ENCODE measurements around the gene STK35. TPM values are rescaled to one million over a fixed set of nuclear protein-coding genes. Genes with fewer than 3 reads are reported as not detected.

Gene STK35
- total and polyA plus RNA-seq, 2 of the 13 experiments (the other 11 are each of a cell fraction or from before 2014, with no cell fraction given), result 27.4 to 29.8 TPM

DNA sequence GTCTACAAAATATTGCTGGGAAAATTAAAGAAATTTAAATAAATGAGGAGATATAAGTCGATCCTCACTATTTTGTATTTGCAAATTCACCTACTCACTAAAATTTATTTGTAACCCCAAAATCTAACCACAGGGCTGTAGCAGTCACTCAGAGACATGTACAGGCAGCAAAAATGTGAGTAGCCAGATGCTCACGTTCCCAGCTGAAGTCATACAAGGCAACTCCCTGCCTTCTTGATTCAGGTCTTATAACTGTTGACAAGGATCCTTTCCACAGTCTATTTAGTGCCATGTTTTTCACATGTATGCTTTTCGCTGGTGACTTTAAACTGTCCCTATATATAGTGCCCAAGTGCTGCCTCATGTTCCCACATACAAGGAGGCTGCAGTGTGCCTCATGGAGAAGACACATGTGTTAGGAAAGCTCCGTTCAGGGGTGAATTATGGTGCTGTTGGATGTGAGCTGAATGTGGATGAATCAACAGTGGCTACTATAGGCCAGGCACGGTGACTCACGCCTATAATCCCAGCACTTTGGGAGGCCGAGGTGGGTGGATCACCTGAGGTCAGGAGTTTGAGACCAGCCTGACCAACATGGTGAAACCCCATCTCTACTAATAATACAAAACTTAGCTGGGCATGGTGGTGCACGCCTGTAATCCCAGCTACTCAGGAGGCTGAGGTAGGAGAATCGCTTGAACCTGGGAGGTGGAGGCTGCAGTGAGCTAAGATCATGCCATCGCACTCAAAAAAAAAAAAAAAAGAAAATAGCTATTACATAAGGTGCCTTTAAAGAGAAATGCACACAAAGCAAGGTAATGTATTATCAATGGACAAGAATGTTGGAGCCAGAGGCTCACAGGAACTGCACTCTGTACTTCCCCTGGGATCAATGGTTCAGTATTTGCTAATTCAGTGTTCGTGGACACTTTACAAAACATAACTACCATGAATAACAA is 55.3 kb downstream of the STK35 start (continued):
- no peak for TF ChIP-seq MAFK (conservative IDR thresholded peaks at IDR 0.05 in 1 of 2, IDR thresholded peaks at IDR 0.05 in 1 of 2; ENCODE audit: low read length in 2 of 2)
- no peak for TF ChIP-seq AGO2 (optimal IDR thresholded peaks at IDR 0.05; ENCODE audit: low read depth, low read length)
- TF ChIP-seq POLR2A (IDR thresholded peaks at IDR 0.05; ENCODE audit: insufficient read depth in 1 of 2, low read depth in 2 of 2, low read length in 2 of 2), result no peak
- TF ChIP-seq, protein P1, sequence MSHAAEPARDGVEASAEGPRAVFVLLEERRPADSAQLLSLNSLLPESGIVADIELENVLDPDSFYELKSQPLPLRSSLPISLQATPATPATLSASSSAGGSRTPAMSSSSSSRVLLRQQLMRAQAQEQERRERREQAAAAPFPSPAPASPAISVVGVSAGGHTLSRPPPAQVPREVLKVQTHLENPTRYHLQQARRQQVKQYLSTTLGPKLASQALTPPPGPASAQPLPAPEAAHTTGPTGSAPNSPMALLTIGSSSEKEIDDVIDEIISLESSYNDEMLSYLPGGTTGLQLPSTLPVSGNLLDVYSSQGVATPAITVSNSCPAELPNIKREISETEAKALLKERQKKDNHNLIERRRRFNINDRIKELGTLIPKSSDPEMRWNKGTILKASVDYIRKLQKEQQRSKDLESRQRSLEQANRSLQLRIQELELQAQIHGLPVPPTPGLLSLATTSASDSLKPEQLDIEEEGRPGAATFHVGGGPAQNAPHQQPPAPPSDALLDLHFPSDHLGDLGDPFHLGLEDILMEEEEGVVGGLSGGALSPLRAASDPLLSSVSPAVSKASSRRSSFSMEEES (CRISPR knock-in tag; IDR thresholded peaks at IDR 0.05), result no peak
- TF ChIP-seq ZNF547 (CRISPR knock-in tag; IDR thresholded peaks at IDR 0.05), result no peak
- no peak for TF ChIP-seq ZNF703 (CRISPR knock-in tag; IDR thresholded peaks at IDR 0.05; ENCODE audit: borderline replicate concordance)
- TF ChIP-seq, protein P2, sequence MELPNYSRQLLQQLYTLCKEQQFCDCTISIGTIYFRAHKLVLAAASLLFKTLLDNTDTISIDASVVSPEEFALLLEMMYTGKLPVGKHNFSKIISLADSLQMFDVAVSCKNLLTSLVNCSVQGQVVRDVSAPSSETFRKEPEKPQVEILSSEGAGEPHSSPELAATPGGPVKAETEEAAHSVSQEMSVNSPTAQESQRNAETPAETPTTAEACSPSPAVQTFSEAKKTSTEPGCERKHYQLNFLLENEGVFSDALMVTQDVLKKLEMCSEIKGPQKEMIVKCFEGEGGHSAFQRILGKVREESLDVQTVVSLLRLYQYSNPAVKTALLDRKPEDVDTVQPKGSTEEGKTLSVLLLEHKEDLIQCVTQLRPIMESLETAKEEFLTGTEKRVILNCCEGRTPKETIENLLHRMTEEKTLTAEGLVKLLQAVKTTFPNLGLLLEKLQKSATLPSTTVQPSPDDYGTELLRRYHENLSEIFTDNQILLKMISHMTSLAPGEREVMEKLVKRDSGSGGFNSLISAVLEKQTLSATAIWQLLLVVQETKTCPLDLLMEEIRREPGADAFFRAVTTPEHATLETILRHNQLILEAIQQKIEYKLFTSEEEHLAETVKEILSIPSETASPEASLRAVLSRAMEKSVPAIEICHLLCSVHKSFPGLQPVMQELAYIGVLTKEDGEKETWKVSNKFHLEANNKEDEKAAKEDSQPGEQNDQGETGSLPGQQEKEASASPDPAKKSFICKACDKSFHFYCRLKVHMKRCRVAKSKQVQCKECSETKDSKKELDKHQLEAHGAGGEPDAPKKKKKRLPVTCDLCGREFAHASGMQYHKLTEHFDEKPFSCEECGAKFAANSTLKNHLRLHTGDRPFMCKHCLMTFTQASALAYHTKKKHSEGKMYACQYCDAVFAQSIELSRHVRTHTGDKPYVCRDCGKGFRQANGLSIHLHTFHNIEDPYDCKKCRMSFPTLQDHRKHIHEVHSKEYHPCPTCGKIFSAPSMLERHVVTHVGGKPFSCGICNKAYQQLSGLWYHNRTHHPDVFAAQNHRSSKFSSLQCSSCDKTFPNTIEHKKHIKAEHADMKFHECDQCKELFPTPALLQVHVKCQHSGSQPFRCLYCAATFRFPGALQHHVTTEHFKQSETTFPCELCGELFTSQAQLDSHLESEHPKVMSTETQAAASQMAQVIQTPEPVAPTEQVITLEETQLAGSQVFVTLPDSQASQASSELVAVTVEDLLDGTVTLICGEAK (IDR thresholded peaks at IDR 0.05), result no peak
- TF ChIP-seq, protein P2 (CRISPR knock-in tag; IDR thresholded peaks at IDR 0.05), result no peak
- no peak for TF ChIP-seq CC2D1A (CRISPR knock-in tag; IDR thresholded peaks at IDR 0.05)
- TF ChIP-seq NFYC (CRISPR knock-in tag; IDR thresholded peaks at IDR 0.05), result no peak
- TF ChIP-seq ZNF10 (CRISPR knock-in tag; IDR thresholded peaks at IDR 0.05; ENCODE audit: borderline replicate concordance, low read depth), result no peak
- TF ChIP-seq FLYWCH1 (CRISPR knock-in tag; IDR thresholded peaks at IDR 0.05), result no peak
- TF ChIP-seq SCMH1 (CRISPR knock-in tag; IDR thresholded peaks at IDR 0.05; ENCODE audit: borderline replicate concordance), result no peak
- no peak for TF ChIP-seq KDM5B (CRISPR knock-in tag; IDR thresholded peaks at IDR 0.05; ENCODE audit: borderline replicate concordance)
- peak; percentile 28 for TF ChIP-seq FOSL2 (CRISPR knock-in tag; IDR thresholded peaks at IDR 0.05)
- no peak for TF ChIP-seq FOXK1 (CRISPR knock-in tag; IDR thresholded peaks at IDR 0.05; ENCODE audit: borderline replicate concordance, low read depth)
- TF ChIP-seq ZNF883 (CRISPR knock-in tag; IDR thresholded peaks at IDR 0.05; ENCODE audit: not compliant biosample characterization), result no peak
- TF ChIP-seq FOXP1 (IDR thresholded peaks at IDR 0.05), result no peak
- peak; percentile 50; the same call in 1 of the 2 replicates for TF ChIP-seq FOXP1 (CRISPR knock-in tag; IDR thresholded peaks at IDR 0.05)
- no peak for TF ChIP-seq KDM3A (CRISPR knock-in tag; IDR thresholded peaks at IDR 0.05; ENCODE audit: low read depth)
- no peak for TF ChIP-seq ZNF251 (CRISPR knock-in tag; IDR thresholded peaks at IDR 0.05)

Measured in HepG2 (cell line).